GM06990 (cell line): Measurements from ENCODE around the gene GFAP.

Experiments
- DNase-seq: peaks from one replicate; pipeline ENCODE4 v3.0.0-alpha.2; 2011; ENCODE audit not compliant: insufficient read length; ENCODE audit errors: extremely low read depth
- H3K27me3 ChIP-seq: replicated peaks from 2 replicates; pipeline ENCODE4 v1.6.0; 2011; ENCODE audit warnings: low read length; ENCODE audit not compliant: control insufficient read depth, insufficient read depth
- H3K36me3 ChIP-seq: 2 replicates; pipeline ENCODE4 v1.5.1; 2011; ENCODE audit warnings: low read length; ENCODE audit not compliant: control insufficient read depth, insufficient read depth
- H3K4me3 ChIP-seq: replicated peaks from 2 replicates; pipeline ENCODE4 v1.5.1; 2011; ENCODE audit warnings: low read depth, mild to moderate bottlenecking, control low read depth, low read length
- TF ChIP-seq, protein P1 (sequence below): IDR thresholded peaks from 2 replicates; pipeline ENCODE4 v1.5.1; 2011; ENCODE audit warnings: low read length, control low read depth, mild to moderate bottlenecking, inconsistent platforms; ENCODE audit not compliant: insufficient read depth, poor library complexity, severe bottlenecking

The GFAP gene

DNA sequence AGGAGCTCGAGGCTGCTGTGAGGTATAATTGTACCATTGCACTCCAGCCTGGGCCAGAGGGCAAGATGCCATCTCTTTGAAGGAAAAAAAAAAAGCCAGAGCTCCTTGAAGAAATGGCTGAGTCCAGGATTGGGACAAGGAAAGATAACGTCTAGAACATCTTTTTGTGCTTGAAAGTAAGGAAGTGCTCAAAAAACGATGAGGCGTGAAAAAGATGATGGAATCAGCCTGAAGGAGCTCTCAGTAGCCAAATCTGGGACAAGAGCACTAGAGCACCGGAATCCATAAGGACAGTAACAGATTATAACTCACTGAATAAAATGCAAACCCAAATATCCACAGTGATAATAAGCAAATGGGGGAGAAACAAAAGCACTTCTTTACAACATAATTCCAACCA lies 38.2 kb downstream of the GFAP start:
- Histone ChIP-seq H3K27me3 (no peaks in the 10 kb centered on the region), H3K4me3 (no peak overlapping the region), H3K36me3 (peaks cover 21% of the 10 kb centered on the region)
- TF ChIP-seq, protein P1, sequence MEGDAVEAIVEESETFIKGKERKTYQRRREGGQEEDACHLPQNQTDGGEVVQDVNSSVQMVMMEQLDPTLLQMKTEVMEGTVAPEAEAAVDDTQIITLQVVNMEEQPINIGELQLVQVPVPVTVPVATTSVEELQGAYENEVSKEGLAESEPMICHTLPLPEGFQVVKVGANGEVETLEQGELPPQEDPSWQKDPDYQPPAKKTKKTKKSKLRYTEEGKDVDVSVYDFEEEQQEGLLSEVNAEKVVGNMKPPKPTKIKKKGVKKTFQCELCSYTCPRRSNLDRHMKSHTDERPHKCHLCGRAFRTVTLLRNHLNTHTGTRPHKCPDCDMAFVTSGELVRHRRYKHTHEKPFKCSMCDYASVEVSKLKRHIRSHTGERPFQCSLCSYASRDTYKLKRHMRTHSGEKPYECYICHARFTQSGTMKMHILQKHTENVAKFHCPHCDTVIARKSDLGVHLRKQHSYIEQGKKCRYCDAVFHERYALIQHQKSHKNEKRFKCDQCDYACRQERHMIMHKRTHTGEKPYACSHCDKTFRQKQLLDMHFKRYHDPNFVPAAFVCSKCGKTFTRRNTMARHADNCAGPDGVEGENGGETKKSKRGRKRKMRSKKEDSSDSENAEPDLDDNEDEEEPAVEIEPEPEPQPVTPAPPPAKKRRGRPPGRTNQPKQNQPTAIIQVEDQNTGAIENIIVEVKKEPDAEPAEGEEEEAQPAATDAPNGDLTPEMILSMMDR, result no peak
- no peak for DNase-seq

DNA sequence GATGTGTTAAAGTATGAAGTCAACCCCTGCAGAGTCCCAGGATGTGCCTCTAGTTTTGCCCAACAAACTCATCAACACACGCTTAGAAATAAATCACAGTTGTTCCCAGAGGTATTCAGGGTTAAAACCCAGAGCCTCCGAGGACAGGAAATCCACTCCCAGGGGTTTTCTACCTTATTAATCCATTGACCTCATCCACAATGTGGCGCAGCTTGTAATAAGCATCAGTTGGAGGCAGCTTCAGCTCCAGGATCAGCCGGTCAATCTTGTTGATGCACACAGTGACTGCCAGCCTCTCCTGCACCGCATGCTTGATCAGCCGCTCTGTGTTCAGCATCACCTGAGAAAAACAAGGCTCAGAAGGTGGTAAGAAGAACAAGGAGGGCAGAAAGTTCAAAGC lies 39.5 kb downstream of the GFAP start:
- no peaks in the 10 kb centered on the region for H3K27me3 ChIP-seq
- peaks cover 21% of the 10 kb centered on the region for H3K36me3 ChIP-seq
- no peak for DNase-seq
- TF ChIP-seq, protein P1, result no peak
- H3K4me3 ChIP-seq, result no peak overlapping the region

DNA sequence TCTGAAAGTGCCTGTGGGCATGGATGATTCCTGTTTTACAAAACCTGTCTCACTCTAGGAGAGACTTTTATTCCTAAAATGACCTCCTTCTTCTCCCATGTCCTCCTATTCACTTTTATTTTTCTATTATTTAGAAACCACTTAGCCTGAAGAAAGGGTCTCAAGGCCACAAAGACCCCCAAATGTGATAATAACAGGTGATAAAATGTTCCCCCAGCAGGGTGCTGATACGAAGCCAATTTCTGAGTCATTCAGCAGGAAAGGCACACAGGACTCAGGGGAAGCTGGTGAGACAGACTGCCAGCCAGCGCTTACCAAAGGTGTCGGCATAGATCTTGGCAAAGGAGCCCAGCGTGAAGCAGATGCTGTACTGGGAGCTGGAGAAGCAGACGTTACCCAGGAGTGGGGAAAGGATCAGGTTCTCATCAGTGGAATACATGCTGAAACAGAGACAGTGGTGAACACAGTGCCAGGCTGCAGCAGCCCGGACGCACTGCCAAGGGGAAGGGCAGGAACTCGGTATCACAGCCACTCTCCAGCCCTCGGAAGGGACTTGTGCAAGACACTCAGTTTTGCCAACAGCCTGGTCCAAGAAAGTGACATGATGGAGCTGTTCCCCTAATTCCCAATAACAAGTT lies 43.0 kb downstream of the GFAP start:
- Histone ChIP-seq H3K36me3 (peaks cover 28% of the 10 kb centered on the region), H3K4me3 (no peak overlapping the region), H3K27me3 (no peaks in the 10 kb centered on the region)
- no peak for DNase-seq
- TF ChIP-seq, protein P1, result no peak

DNA sequence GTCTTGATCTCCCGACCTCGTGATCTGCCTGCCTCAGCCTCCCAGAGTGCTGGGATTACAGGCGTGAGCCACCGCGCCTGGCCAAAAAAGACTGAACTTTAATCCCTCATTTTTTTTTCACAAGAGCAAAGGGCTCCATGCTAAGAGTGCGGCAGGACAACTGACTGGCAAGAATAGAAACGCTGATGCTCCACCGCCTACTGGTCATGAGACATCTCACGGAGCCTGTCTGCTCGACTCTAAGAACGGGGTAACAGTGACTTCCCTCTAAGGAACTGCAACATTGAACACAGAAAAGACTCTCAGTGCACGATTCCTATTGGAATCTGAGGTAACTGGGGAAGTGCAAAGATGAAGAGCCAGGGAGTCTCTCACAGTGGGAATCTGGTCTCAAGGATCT lies 43.7 kb downstream of the GFAP start:
- H3K27me3 ChIP-seq, result no peaks in the 10 kb centered on the region
- H3K36me3 ChIP-seq, result peaks cover 28% of the 10 kb centered on the region
- H3K4me3 ChIP-seq, result no peak overlapping the region
- TF ChIP-seq, protein P1, result no peak
- no peak for DNase-seq

DNA sequence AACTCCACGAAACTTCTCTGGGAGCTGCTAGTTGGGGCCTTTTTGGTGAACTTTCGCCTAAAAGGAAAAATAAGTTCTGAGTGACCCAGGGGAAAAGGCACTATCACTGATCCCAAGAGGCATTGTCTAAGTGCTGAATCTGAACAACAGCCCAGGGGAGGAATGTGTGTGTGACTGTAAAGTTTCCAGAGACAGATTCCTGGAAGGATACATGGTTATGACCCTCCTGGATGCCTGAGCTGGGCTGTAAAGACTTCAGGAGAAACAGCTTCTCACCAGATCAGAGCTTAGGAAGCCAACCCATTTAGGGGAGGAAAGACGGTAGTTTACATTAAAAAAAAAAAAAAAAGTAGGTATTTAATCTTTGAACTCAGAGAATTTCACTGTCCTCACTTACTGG lies 47.5 kb downstream of the GFAP start:
- TF ChIP-seq, protein P1, result no peak
- H3K36me3 ChIP-seq, result peaks cover 30% of the 10 kb centered on the region
- no peak for DNase-seq

DNA sequence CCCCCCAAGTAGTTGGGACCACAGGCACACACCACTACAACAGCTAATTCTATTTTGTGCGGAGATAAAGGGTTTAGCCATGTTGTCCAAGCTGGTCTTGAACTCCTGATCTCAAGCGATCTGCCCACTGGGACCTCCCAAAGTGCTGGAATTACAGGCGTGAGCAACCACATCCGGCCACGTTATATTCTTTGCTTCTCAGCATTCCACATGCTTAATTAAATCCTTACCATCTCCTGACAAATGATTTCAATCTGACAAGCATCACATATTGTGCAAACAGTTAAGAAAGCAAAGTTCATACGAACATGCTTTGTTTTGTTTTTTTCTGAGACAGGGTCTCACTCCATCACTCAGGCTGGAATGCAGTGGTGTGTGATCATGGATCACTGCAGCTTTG lies 49.4 kb downstream of the GFAP start:
- DNase-seq, result no peak
- H3K36me3 ChIP-seq, result peaks cover 28% of the 10 kb centered on the region

More for the DNA sequence above, 47.5 kb downstream of the GFAP start:
- H3K27me3 ChIP-seq, result no peaks in the 10 kb centered on the region
- H3K4me3 ChIP-seq, result no peak overlapping the region

More for the DNA sequence above, 49.4 kb downstream of the GFAP start:
- TF ChIP-seq, protein P1, result no peak
- no peak overlapping the region for H3K4me3 ChIP-seq
- H3K27me3 ChIP-seq, result no peaks in the 10 kb centered on the region
